ENCODE data around the gene CHCHD3.
"Not testable (repeated sequence)": the region's sequence is repeated elsewhere in the genome, so short reads cannot be mapped to it uniquely, and the experiment has no call there.

The CHCHD3 gene

DNA sequence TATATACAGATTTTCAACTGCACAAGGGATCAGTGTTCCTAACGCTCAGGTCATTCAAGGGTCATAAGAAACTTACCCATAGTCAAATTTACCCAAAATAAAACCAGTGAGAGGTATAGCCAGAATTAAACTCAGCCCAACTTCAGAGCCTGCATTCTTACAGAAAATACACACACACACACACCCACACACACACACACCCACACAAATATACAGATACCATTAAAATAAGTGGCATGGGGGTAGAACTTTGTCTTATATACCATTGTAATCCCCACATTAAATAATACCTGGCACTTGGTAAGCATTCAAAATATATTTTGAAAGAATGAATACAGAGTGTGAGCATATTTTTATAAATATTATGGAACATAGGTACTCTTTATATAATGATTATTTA, 93.8 kb downstream of the CHCHD3 start:
- H3K27ac ChIP-seq = no peak overlapping the region
- TF ChIP-seq, protein P1, sequence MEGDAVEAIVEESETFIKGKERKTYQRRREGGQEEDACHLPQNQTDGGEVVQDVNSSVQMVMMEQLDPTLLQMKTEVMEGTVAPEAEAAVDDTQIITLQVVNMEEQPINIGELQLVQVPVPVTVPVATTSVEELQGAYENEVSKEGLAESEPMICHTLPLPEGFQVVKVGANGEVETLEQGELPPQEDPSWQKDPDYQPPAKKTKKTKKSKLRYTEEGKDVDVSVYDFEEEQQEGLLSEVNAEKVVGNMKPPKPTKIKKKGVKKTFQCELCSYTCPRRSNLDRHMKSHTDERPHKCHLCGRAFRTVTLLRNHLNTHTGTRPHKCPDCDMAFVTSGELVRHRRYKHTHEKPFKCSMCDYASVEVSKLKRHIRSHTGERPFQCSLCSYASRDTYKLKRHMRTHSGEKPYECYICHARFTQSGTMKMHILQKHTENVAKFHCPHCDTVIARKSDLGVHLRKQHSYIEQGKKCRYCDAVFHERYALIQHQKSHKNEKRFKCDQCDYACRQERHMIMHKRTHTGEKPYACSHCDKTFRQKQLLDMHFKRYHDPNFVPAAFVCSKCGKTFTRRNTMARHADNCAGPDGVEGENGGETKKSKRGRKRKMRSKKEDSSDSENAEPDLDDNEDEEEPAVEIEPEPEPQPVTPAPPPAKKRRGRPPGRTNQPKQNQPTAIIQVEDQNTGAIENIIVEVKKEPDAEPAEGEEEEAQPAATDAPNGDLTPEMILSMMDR (conservative IDR thresholded peaks at IDR 0.05) = no peak

DNA sequence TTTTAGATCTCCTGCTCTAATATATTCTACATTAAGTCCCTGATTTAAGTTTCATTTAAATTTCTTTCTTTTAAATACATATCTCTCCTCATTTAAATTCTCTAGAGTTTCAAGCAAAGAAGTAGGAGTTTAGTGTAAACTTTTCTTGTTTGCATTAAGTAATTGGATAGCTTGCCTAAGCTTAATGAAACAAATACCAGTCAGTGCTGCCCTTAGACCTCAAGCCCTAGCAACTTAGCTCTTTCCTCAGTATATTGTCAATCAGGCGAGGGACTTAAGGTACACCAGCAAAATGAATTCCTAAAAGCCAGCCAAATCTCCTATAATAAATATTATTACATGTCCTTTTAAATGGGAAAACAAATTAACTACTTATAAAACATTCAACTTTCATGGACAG, 101.5 kb downstream of the CHCHD3 start:
- H3K27ac ChIP-seq = no peak overlapping the region
- TF ChIP-seq, protein P1 (conservative IDR thresholded peaks at IDR 0.05) = no peak

DNA sequence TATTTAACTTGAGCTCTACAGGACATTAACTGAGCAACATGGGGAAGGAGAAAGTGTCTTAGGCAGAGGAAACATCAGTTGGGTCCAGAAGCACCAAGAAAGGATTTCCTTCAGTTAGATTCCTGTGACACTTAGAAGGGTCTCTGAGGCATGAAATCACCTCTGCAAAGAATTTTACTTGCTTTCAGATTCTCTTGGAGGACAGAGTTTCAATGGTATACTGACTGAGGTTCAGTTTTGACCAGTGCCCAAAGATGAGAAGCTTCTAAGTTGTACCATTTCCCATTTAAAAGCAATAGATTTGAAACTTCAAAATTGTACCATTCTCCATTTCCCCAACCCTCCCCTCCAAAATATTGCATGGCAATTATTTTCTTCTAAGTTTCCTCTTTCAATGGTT, 102.4 kb downstream of the CHCHD3 start:
- H3K27ac ChIP-seq = no peak overlapping the region

DNA sequence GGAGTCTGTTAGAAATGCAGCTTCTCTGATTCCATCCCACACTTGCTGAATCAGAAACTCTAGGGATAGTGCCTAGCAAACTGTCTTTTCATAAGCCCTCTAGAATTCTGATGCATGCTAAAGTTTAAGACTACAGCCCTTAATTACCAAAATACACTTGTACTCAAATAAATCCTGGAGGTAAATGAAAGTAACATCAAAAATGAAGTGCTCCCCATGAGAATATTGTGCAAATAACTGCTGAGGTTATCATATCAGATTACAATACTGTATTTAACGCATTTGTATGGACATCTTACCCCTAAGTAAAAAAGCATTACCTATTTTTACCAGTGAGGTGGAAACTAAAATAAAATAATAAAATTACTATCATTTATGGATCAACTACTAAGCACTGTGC, 104.7 kb downstream of the CHCHD3 start:
- no peak overlapping the region for H3K27ac ChIP-seq
- TF ChIP-seq, protein P1 (conservative IDR thresholded peaks at IDR 0.05) = no peak

More for the DNA sequence above, 102.4 kb downstream of the CHCHD3 start:
- TF ChIP-seq, protein P1 (conservative IDR thresholded peaks at IDR 0.05) = no peak

DNA sequence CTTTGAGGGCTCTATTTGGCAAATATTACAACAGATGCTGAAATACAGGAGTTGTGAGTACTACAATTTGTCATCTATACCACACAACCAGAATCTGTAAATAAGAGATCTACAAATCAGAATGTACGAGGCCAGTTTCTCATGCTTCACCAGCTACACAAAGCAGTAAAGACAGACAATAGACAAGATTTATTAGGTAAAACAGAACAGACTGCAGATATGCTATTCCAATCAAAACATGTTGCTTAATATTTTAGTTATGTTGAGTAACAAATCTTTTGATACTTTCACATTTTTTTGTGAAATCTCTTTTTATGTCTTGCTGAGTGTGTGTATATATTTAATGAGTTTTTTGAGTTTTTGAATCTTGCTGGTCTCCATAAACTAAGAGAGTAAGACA, 109.1 kb downstream of the CHCHD3 start:
- H3K27ac ChIP-seq = no peak overlapping the region
- TF ChIP-seq, protein P1 (conservative IDR thresholded peaks at IDR 0.05) = no peak

DNA sequence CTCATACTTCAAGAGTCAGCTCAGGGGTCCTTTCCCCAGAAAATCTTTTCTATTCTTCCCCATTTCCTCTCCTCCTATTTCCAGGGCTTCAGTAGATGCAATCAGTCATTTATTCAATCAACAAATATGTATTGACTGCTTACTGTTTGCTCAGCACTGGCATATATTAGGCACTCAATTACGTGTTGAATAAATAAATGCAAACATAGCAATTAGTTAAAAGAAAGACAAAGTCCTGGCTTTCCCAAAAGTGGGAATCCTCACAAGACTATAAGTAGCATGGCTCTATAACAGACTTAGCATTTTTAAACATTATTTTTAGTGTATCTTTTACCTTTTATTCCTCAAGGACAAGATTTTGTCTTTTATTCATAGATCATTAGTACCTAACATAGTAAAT, 111.6 kb downstream of the CHCHD3 start:
- H3K27ac ChIP-seq = no peak overlapping the region
- TF ChIP-seq, protein P1 (conservative IDR thresholded peaks at IDR 0.05) = no peak

DNA sequence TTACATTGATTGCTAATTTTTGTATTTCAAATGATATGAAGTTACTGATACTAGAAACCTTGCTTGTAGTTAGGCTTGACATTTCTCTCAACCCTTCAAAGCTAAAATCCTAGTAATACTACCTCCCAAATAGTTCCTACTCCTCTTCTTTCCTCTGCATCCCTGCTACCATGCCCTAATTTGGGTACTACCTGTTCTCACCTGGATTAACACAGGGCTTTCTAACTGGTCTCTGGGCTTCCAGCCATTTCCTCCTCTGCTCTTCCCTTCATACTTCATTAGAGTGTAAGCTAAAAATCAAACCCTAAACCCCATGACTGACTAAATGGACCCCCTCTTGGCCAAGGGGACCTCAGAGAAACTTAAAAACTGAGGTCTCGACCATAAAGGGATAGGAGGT, 112.4 kb downstream of the CHCHD3 start:
- no peak overlapping the region for H3K27ac ChIP-seq
- TF ChIP-seq, protein P1 (conservative IDR thresholded peaks at IDR 0.05) = no peak

DNA sequence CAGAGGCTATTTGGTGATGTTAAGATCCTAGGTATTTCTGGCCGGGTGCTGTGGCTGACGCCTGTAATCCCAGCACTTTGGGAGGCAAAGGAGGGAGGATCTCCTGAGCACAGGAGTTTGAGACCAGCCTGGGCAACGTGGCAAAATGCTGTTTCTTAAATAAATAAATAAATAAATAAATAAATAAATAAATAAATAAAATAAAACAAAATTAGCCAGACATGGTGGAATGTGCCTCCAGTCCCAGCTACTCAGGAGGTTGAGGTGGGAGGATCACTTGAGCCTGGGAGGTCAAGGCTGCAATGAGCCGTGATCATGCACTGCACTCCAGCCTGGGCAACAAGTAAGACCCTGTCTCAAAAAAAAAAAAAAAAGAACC, 114.4 kb downstream of the CHCHD3 start:
- not testable (repeated sequence) for H3K27ac ChIP-seq
